Adipose tissue (tissue), 3 donors: ENCODE results near the gene GATA2. TPM values are rescaled to one million over a fixed set of nuclear protein-coding genes. Genes with fewer than 3 reads are reported as not detected.

Experiments used
- H3K27ac ChIP-seq: one replicate; pipeline ENCODE4 v1.5.1; 2013; ENCODE audit warnings: low read depth, low read length
- WGBS, 3 donors: extraction: QIAGEN DNeasy Blood & Tissue Kit; methylation state at CpG; one replicate each; pipeline ENCODE4 v1.1.7; 2013; 5-methylcytosine and 5-hydroxymethylcytosine counted together
- polyA plus RNA-seq, 3 donors: library from polyadenylated mRNA; stranded (reverse); fragments of 200-250 nt; gene quantifications; one replicate each; pipeline ENCODE4 v1.2.3, GENCODE V29; 2013
- donor health status: healthy with polysubstance abuse.
- donor health status: Bipolar disorder and iron deficiency.
- donor health status: healthy.

The GATA2 gene
- polyA plus RNA-seq, 3 donors: 6.4 to 26.3 (median 14.3) TPM

GRCh38 chr3:128466840-128467541 lies 26.0 kb downstream of the GATA2 start, which contains the start of gene DNAJB8:
Gene DNAJB8 (minus strand): TSS chr3:128466890. CDS start chr3:128463245, 3,645 bp downstream.
- no peak within 1 kb of the TSS for H3K27ac ChIP-seq
- 84 to 87% (median 84%) methylated on average over 14 of the region's 14 CpGs for WGBS, 3 donors

GRCh38 chr3:128464702-128465101 lies 28.3 kb downstream of the GATA2 start:
- 9 to 39% (median 19%) methylated on average over 1 of the region's 1 CpG for WGBS, 3 donors
- H3K27ac ChIP-seq: no peak overlapping the region

GRCh38 chr3:128464188-128464587 lies 28.8 kb downstream of the GATA2 start:
- H3K27ac ChIP-seq: no peak overlapping the region
- WGBS, 3 donors: 64 to 84% (median 65%) methylated on average over 7 of the region's 7 CpGs

GRCh38 chr3:128463771-128464170 lies 29.2 kb downstream of the GATA2 start:
- no peak overlapping the region for H3K27ac ChIP-seq
- 75 to 93% (median 87%) methylated on average over 10 of the region's 10 CpGs for WGBS, 3 donors

GRCh38 chr3:128463354-128463753 lies 29.6 kb downstream of the GATA2 start:
- WGBS, 3 donors: 59 to 76% (median 75%) methylated on average over 11 of the region's 11 CpGs
- no peak overlapping the region for H3K27ac ChIP-seq

- 91 to 94% (median 94%) methylated on average over 20 of the region's 20 CpGs for WGBS, 3 donors
- H3K27ac ChIP-seq: no peak overlapping the region
Observed at GRCh38 chr3:128462931-128463330, 30.1 kb downstream of the GATA2 start.

GRCh38 chr3:128462341-128462910 lies 30.6 kb downstream of the GATA2 start:
- H3K27ac ChIP-seq: no peak overlapping the region
- WGBS, 3 donors: 93 to 95% (median 95%) methylated on average over 23 of the region's 23 CpGs

GRCh38 chr3:128461731-128462130 lies 31.3 kb downstream of the GATA2 start:
- no peak overlapping the region for H3K27ac ChIP-seq
- 79 to 83% (median 81%) methylated on average over 12 of the region's 12 CpGs for WGBS, 3 donors

GRCh38 chr3:128459461-128459820 lies 33.6 kb downstream of the GATA2 start:
- WGBS, 3 donors: 87 to 91% (median 91%) methylated on average over 9 of the region's 9 CpGs

GRCh38 chr3:128458746-128459460 lies 34.1 kb downstream of the GATA2 start:
- WGBS, 3 donors: 73 to 85% (median 77%) methylated on average over 18 of the region's 18 CpGs
- no peak overlapping the region for H3K27ac ChIP-seq

More at GRCh38 chr3:128459461-128459820, 33.6 kb downstream of the GATA2 start:
- H3K27ac ChIP-seq: no peak overlapping the region

- no peak overlapping the region for H3K27ac ChIP-seq
- 80 to 85% (median 82%) methylated on average over 12 of the region's 12 CpGs for WGBS, 3 donors
Observed at GRCh38 chr3:128457937-128458336, 35.1 kb downstream of the GATA2 start.

GRCh38 chr3:128456776-128457715 lies 36.0 kb downstream of the GATA2 start:
- H3K27ac ChIP-seq: no peak overlapping the region
- WGBS, 3 donors: 43 to 69% (median 64%) methylated on average over 25 to 27 of the region's 27 CpGs

- WGBS, 3 donors: 70 to 78% (median 76%) methylated on average over 16 of the region's 16 CpGs
- no peak overlapping the region for H3K27ac ChIP-seq
Observed at GRCh38 chr3:128455786-128456748, 36.9 kb downstream of the GATA2 start.

GRCh38 chr3:128455116-128455515 lies 37.9 kb downstream of the GATA2 start:
- no peak overlapping the region for H3K27ac ChIP-seq
- WGBS, 3 donors: 63 to 84% (median 77%) methylated on average over 5 of the region's 5 CpGs

- no peak overlapping the region for H3K27ac ChIP-seq
- WGBS, 3 donors: 91 to 100% (median 93%) methylated on average over 2 of the region's 2 CpGs
Observed at GRCh38 chr3:128454310-128454618, 38.7 kb downstream of the GATA2 start.

GRCh38 chr3:128453501-128454309 lies 39.3 kb downstream of the GATA2 start:
- no peak overlapping the region for H3K27ac ChIP-seq
- WGBS, 3 donors: 63 to 84% (median 73%) methylated on average over 21 of the region's 21 CpGs
